Prostate gland (tissue), 2 donors: ENCODE measurements around the gene PPL.

ENCODE experiments used
- POLR2A ChIP-seq: fragments of 450-650 bp; IDR thresholded peaks from one replicate; pipeline ENCODE4 v1.6.1; 2016; ENCODE audit warnings: antibody characterized with exemption, mild to moderate bottlenecking
- POLR2AphosphoS5 ChIP-seq: sonication (generic); formaldehyde crosslinking; IDR thresholded peaks from one replicate; pipeline ENCODE4 v1.6.1; 2017; ENCODE audit warnings: antibody characterized with exemption
- TF ChIP-seq, protein P1 (sequence below), 4 experiments: fragments of 200-600 bp in 2 of 4; fragments of 450-650 bp in 2 of 4; sonication (generic) in 2 of 4; IDR thresholded peaks; 1 replicate in 3 of 4; 2 replicates in 1 of 4; pipeline ENCODE4 v1.5.1; 2016 to 2019; ENCODE audit warnings: antibody characterized with exemption in 4 of 4, mild to moderate bottlenecking in 2 of 4, moderate library complexity in 2 of 4

DNA sequence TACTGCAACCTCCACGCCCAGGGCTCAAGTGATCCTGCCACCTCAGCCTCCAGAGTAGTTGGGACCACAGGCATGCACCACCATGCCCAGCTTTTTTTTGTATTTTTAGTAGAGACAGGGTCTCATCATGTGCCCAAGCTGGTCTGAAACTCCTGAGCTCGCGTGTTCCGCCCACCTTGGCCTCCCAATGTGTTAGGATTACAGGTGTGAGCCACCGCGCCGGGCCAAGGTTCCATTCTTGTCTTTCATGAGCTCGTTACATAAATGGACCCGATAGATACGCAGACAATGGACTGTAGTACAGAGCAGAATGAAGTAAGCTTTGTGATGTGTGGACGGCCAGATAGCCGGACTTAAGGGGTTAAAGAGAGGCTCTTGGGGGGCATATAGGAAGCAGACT is 70.4 kb downstream of the PPL start:
- TF ChIP-seq, protein P1, sequence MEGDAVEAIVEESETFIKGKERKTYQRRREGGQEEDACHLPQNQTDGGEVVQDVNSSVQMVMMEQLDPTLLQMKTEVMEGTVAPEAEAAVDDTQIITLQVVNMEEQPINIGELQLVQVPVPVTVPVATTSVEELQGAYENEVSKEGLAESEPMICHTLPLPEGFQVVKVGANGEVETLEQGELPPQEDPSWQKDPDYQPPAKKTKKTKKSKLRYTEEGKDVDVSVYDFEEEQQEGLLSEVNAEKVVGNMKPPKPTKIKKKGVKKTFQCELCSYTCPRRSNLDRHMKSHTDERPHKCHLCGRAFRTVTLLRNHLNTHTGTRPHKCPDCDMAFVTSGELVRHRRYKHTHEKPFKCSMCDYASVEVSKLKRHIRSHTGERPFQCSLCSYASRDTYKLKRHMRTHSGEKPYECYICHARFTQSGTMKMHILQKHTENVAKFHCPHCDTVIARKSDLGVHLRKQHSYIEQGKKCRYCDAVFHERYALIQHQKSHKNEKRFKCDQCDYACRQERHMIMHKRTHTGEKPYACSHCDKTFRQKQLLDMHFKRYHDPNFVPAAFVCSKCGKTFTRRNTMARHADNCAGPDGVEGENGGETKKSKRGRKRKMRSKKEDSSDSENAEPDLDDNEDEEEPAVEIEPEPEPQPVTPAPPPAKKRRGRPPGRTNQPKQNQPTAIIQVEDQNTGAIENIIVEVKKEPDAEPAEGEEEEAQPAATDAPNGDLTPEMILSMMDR (IDR thresholded peaks at IDR 0.05) = no peak
- TF ChIP-seq POLR2A = no peak
- TF ChIP-seq POLR2AphosphoS5 = no peak
